OCI-LY7 (cell line): Measurements from ENCODE around the gene LYRM4.
"Not testable (repeated sequence)": the region's sequence is repeated elsewhere in the genome, so short reads cannot be mapped to it uniquely, and the experiment has no call there.

Experiments
- CTCF ChIP-seq: fragments of 200-600 bp; sonication (generic); conservative IDR thresholded peaks from 2 replicates; pipeline ENCODE4 v1.5.1; 2014; ENCODE audit warnings: mild to moderate bottlenecking, antibody characterized with exemption, low read length, moderate library complexity, mixed read lengths
- EZH2phosphoT487 ChIP-seq: fragments of 200-600 bp; sonication (generic); IDR thresholded peaks from 2 replicates; pipeline ENCODE4 v1.6.1; 2018; ENCODE audit warnings: low read depth, borderline replicate concordance, mild to moderate bottlenecking, mixed run types, antibody characterized with exemption, low read length, moderate library complexity, mixed read lengths

GRCh38 chr6:5120543-5120942 is 140.2 kb downstream of the LYRM4 start:
- not testable (repeated sequence) for TF ChIP-seq CTCF, EZH2phosphoT487
